GM12878 (cell line): Measurements from ENCODE around the gene BCR. TPM values are rescaled to one million over a fixed set of nuclear protein-coding genes. Genes with fewer than 3 reads are reported as not detected.

ENCODE experiments used
- ATF3 ChIP-seq: IDR thresholded peaks from 2 replicates; pipeline ENCODE4 v1.6.1; 2011; ENCODE audit warnings: low read depth, mild to moderate bottlenecking, low read length, moderate library complexity, borderline replicate concordance; ENCODE audit errors: extremely low read depth
- IRF4 ChIP-seq: IDR thresholded peaks from 2 replicates; pipeline ENCODE4 v1.6.1; 2011; ENCODE audit warnings: low read depth, low read length
- KDM1A ChIP-seq: fragments of 200-600 bp; sonication (generic); IDR thresholded peaks from 2 replicates; pipeline ENCODE4 v1.6.1; 2016; ENCODE audit warnings: borderline replicate concordance
- NFYB ChIP-seq: IDR thresholded peaks from 2 replicates; pipeline ENCODE4 v1.6.1; 2011; ENCODE audit warnings: low read depth, mild to moderate bottlenecking, low read length, improper control_type of control experiment, moderate library complexity; ENCODE audit not compliant: insufficient read depth
- PAX8 ChIP-seq: fragments of 450-650 bp; IDR thresholded peaks from 2 replicates; pipeline ENCODE4 v1.6.1; 2017; ENCODE audit warnings: mild to moderate bottlenecking, moderate library complexity
- SP1 ChIP-seq: IDR thresholded peaks from one replicate; pipeline ENCODE4 v1.6.1; 2011; ENCODE audit warnings: low read depth, low read length
- polyA plus RNA-seq, 11 experiments: library from polyadenylated mRNA; depleted of rRNA in 4 of 11; unstranded in 6 of 11; stranded (reverse) in 5 of 11; fragments of >200 nt; fragmentation: Nextera tagmentation in 4 of 11; fragmentation: Illumina TruSeq in 1 of 11; extraction: Ambion mirVana in 4 of 11; extraction: Trizol in 1 of 11; gene quantifications; 1 replicate in 1 of 11; 2 replicates in 10 of 11; pipeline versions ENCODE4 v1.2.1 to v1.2.3, GENCODE V29; 2011 to 2016; ENCODE audit warnings: inconsistent platforms in 2 of 11, missing spikeins in 2 of 11, low read depth in 1 of 11
- total RNA-seq, 4 experiments: library from RNA; depleted of rRNA in 3 of 4; stranded (reverse); fragments of >200 nt in 3 of 4; fragmentation: Illumina TruSeq in 1 of 4; extraction: Trizol in 1 of 4; gene quantifications; 2 replicates each; pipeline versions ENCODE4 v1.2.1 to v1.2.3, GENCODE V29; 2013 to 2021
- TF ChIP-seq, protein P1 (sequence below): fragments of 450-650 bp; IDR thresholded peaks from 2 replicates; pipeline ENCODE4 v1.6.1; 2016; ENCODE audit warnings: mild to moderate bottlenecking, moderate library complexity, borderline replicate concordance

Gene BCR
- total and polyA plus RNA-seq, 10 of the 15 experiments (the other 5 are each of a cell fraction or from before 2014, with no cell fraction given): 1.7 to 64.7 (median 18.4) TPM

GRCh38 chr22:23302171-23303002 lies 122.1 kb downstream of the BCR start (continued):
- TF ChIP-seq IRF4 (no peak), ATF3 (no peak), PAX8 (no peak), SP1 (no peak), NFYB (no peak), KDM1A (no peak)
- TF ChIP-seq, protein P1, sequence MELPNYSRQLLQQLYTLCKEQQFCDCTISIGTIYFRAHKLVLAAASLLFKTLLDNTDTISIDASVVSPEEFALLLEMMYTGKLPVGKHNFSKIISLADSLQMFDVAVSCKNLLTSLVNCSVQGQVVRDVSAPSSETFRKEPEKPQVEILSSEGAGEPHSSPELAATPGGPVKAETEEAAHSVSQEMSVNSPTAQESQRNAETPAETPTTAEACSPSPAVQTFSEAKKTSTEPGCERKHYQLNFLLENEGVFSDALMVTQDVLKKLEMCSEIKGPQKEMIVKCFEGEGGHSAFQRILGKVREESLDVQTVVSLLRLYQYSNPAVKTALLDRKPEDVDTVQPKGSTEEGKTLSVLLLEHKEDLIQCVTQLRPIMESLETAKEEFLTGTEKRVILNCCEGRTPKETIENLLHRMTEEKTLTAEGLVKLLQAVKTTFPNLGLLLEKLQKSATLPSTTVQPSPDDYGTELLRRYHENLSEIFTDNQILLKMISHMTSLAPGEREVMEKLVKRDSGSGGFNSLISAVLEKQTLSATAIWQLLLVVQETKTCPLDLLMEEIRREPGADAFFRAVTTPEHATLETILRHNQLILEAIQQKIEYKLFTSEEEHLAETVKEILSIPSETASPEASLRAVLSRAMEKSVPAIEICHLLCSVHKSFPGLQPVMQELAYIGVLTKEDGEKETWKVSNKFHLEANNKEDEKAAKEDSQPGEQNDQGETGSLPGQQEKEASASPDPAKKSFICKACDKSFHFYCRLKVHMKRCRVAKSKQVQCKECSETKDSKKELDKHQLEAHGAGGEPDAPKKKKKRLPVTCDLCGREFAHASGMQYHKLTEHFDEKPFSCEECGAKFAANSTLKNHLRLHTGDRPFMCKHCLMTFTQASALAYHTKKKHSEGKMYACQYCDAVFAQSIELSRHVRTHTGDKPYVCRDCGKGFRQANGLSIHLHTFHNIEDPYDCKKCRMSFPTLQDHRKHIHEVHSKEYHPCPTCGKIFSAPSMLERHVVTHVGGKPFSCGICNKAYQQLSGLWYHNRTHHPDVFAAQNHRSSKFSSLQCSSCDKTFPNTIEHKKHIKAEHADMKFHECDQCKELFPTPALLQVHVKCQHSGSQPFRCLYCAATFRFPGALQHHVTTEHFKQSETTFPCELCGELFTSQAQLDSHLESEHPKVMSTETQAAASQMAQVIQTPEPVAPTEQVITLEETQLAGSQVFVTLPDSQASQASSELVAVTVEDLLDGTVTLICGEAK: no peak
- TF ChIP-seq, all 136 proteins: peak for 0
